Globus pallidus (tissue), 1 donor: ENCODE results near the gene TEPSIN.
A peak's percentile ranks its signal among the peaks of the same experiment; 100 is the strongest.

Source experiments
- DNase-seq: peaks from one replicate; pipeline ENCODE4 v3.0.0-alpha.2; 2015; ENCODE audit warnings: low spot score

The TEPSIN gene

GRCh38 chr17:81197831-81198490, 40.9 kb downstream of the TEPSIN start:
- no peak for DNase-seq

GRCh38 chr17:81197409-81197795, 41.5 kb downstream of the TEPSIN start:
- no peak for DNase-seq

- no peak for DNase-seq
Observed at GRCh38 chr17:81196505-81197408, 42.1 kb downstream of the TEPSIN start.

- no peak for DNase-seq
Observed at GRCh38 chr17:81195941-81196495, 42.8 kb downstream of the TEPSIN start.

GRCh38 chr17:81194941-81195901, 43.6 kb downstream of the TEPSIN start:
- no peak for DNase-seq

- no peak for DNase-seq
Observed at GRCh38 chr17:81194225-81194760, 44.6 kb downstream of the TEPSIN start.

GRCh38 chr17:81193470-81194224, 45.2 kb downstream of the TEPSIN start:
- no peak for DNase-seq

- DNase-seq = no peak
Observed at GRCh38 chr17:81193051-81193410, 45.8 kb downstream of the TEPSIN start.

GRCh38 chr17:81192386-81193050, 46.3 kb downstream of the TEPSIN start:
- DNase-seq = no peak

GRCh38 chr17:81191646-81192045, 47.2 kb downstream of the TEPSIN start:
- DNase-seq = no peak

GRCh38 chr17:81191116-81191515, 47.7 kb downstream of the TEPSIN start:
- DNase-seq = no peak

GRCh38 chr17:81190591-81190990, 48.3 kb downstream of the TEPSIN start:
- DNase-seq = no peak

GRCh38 chr17:81189670-81190530, 49.0 kb downstream of the TEPSIN start:
- peak; percentile 55 for DNase-seq

GRCh38 chr17:81189016-81189415, 49.8 kb downstream of the TEPSIN start:
- DNase-seq = no peak

GRCh38 chr17:81188491-81188840, 50.4 kb downstream of the TEPSIN start:
- DNase-seq = no peak

GRCh38 chr17:81187586-81188490, 51.0 kb downstream of the TEPSIN start:
- DNase-seq = no peak

GRCh38 chr17:81187120-81187519, 51.7 kb downstream of the TEPSIN start:
- no peak for DNase-seq

- no peak for DNase-seq
Observed at GRCh38 chr17:81186203-81186602, 52.7 kb downstream of the TEPSIN start.
